Fibroblast of pulmonary artery (primary cell): ENCODE measurements around the gene COBLL1.

Source experiments
- DNase-seq: peaks from one replicate; pipeline ENCODE4 v3.0.0-alpha.2; 2010; ENCODE audit warnings: low read depth
- H3K4me3 ChIP-seq: replicated peaks from 2 replicates; pipeline ENCODE4 v1.5.1; 2011; ENCODE audit warnings: low read depth, mild to moderate bottlenecking, control low read depth, low read length, moderate library complexity
- CTCF ChIP-seq: IDR thresholded peaks from 2 replicates; pipeline ENCODE4 v1.5.1; 2011; ENCODE audit warnings: mild to moderate bottlenecking, control low read depth, low read length, inconsistent platforms; ENCODE audit errors: missing control alignments

The COBLL1 gene

GRCh38 chr2:164690361-164690760 is 151.3 kb downstream of the COBLL1 start:
- no peak overlapping the region for H3K4me3 ChIP-seq
- no peak for TF ChIP-seq CTCF
- DNase-seq: no peak

- no peak for TF ChIP-seq CTCF
- H3K4me3 ChIP-seq: no peak overlapping the region
- no peak for DNase-seq
These were observed 152.7 kb downstream of the COBLL1 start for GRCh38 chr2:164688896-164689419.

- no peak for TF ChIP-seq CTCF
- no peak overlapping the region for H3K4me3 ChIP-seq
- DNase-seq: no peak
These were observed 160.6 kb downstream of the COBLL1 start for GRCh38 chr2:164681009-164681408.

- no peak for TF ChIP-seq CTCF
- no peak for DNase-seq
- H3K4me3 ChIP-seq: no peak overlapping the region
These were observed 162.9 kb downstream of the COBLL1 start for GRCh38 chr2:164678631-164679149.

- TF ChIP-seq CTCF: no peak
These were observed 163.9 kb downstream of the COBLL1 start for GRCh38 chr2:164677733-164678132.

GRCh38 chr2:164677271-164677670 is 164.4 kb downstream of the COBLL1 start:
- TF ChIP-seq CTCF: no peak
- H3K4me3 ChIP-seq: no peak overlapping the region
- no peak for DNase-seq

More at GRCh38 chr2:164677733-164678132, 163.9 kb downstream of the COBLL1 start:
- no peak overlapping the region for H3K4me3 ChIP-seq
- no peak for DNase-seq

- DNase-seq: no peak
- TF ChIP-seq CTCF: no peak
- H3K4me3 ChIP-seq: no peak overlapping the region
These were observed 165.9 kb downstream of the COBLL1 start for GRCh38 chr2:164675687-164676086.
